SK-N-SH (cell line): Measurements from ENCODE around the gene LRRC59.

Experiments used
- CHD2 ChIP-seq: fragments of 150-350 bp; IDR thresholded peaks from 2 replicates; pipeline ENCODE4 v1.6.1; 2018; ENCODE audit warnings: low read length; ENCODE audit not compliant: partially characterized antibody
- EP300 ChIP-seq, 2 experiments: IDR thresholded peaks; 2 replicates each; pipeline versions ENCODE4 v1.4.0 to v1.6.1; 2012; ENCODE audit warnings: borderline replicate concordance in 1 of 2, low read depth in 1 of 2, low read length in 1 of 2
- EZH2phosphoT487 ChIP-seq: fragments of 200-600 bp; sonication (generic); IDR thresholded peaks from 2 replicates; pipeline ENCODE4 v1.6.1; 2017; ENCODE audit warnings: low read depth, mixed run types, mild to moderate bottlenecking, antibody characterized with exemption, moderate library complexity, borderline replicate concordance
- FOXM1 ChIP-seq: IDR thresholded peaks from 2 replicates; pipeline ENCODE4 v1.4.0; 2012; ENCODE audit warnings: low read depth, mild to moderate bottlenecking
- GABPA ChIP-seq: IDR thresholded peaks from 2 replicates; pipeline ENCODE4 v1.4.0; 2012; ENCODE audit warnings: low read depth, mild to moderate bottlenecking
- NRF1 ChIP-seq: IDR thresholded peaks from 2 replicates; pipeline ENCODE4 v1.6.1; 2012; ENCODE audit warnings: low read depth, mild to moderate bottlenecking, low read length
- POLR2AphosphoS5 ChIP-seq: IDR thresholded peaks from 2 replicates; pipeline ENCODE4 v1.6.1; 2012; ENCODE audit warnings: low read depth, low read length
- RAD21 ChIP-seq: IDR thresholded peaks from 2 replicates; pipeline ENCODE4 v1.6.1; 2012; ENCODE audit warnings: mild to moderate bottlenecking, low read length
- SIN3A ChIP-seq: IDR thresholded peaks from 2 replicates; pipeline ENCODE4 v1.6.1; 2012; ENCODE audit warnings: low read depth, mild to moderate bottlenecking, low read length, moderate library complexity, borderline replicate concordance
- SMC3 ChIP-seq: IDR thresholded peaks from 2 replicates; pipeline ENCODE4 v1.6.1; 2012; ENCODE audit warnings: low read depth, low read length, improper control_type of control experiment
- TAF1 ChIP-seq: IDR thresholded peaks from 2 replicates; pipeline ENCODE4 v1.6.1; 2012; ENCODE audit warnings: low read depth, mild to moderate bottlenecking, low read length, moderate library complexity, borderline replicate concordance
- TF ChIP-seq, protein P1 (sequence below): fragments of 200-600 bp; sonication (generic); IDR thresholded peaks from 2 replicates; pipeline ENCODE4 v1.6.1; 2017; ENCODE audit warnings: antibody characterized with exemption, mild to moderate bottlenecking, moderate library complexity

GRCh38 chr17:50372758-50373556 lies 24.4 kb downstream of the LRRC59 start, which contains the start of the genes EME1 and MRPL27:
- TF ChIP-seq CHD2, result peak; percentile 84
- TF ChIP-seq EZH2phosphoT487, result no peak
- TF ChIP-seq, protein P1, sequence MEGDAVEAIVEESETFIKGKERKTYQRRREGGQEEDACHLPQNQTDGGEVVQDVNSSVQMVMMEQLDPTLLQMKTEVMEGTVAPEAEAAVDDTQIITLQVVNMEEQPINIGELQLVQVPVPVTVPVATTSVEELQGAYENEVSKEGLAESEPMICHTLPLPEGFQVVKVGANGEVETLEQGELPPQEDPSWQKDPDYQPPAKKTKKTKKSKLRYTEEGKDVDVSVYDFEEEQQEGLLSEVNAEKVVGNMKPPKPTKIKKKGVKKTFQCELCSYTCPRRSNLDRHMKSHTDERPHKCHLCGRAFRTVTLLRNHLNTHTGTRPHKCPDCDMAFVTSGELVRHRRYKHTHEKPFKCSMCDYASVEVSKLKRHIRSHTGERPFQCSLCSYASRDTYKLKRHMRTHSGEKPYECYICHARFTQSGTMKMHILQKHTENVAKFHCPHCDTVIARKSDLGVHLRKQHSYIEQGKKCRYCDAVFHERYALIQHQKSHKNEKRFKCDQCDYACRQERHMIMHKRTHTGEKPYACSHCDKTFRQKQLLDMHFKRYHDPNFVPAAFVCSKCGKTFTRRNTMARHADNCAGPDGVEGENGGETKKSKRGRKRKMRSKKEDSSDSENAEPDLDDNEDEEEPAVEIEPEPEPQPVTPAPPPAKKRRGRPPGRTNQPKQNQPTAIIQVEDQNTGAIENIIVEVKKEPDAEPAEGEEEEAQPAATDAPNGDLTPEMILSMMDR, result no peak
- no peak for TF ChIP-seq EP300 (IDR thresholded peaks at IDR 0.05; ENCODE audit: borderline replicate concordance in 1 of 2, low read depth in 1 of 2, low read length in 1 of 2)
- TF ChIP-seq SMC3, result no peak
- peak; percentile 100 for TF ChIP-seq GABPA
- TF ChIP-seq RAD21, result no peak
- peak; percentile 98 for TF ChIP-seq SIN3A
- TF ChIP-seq FOXM1, result no peak
- TF ChIP-seq TAF1, result peak; percentile 98
- peak; percentile 99 for TF ChIP-seq POLR2AphosphoS5
- TF ChIP-seq NRF1, result no peak
